Medulla oblongata (tissue), 1 donor: ENCODE data around the gene ZFP91.
"Not testable (repeated sequence)": the region's sequence is repeated elsewhere in the genome, so short reads cannot be mapped to it uniquely, and the experiment has no call there.

Experiments
- DNase-seq: peaks from one replicate; pipeline ENCODE4 v3.0.0-alpha.2; 2015; ENCODE audit errors: extremely low spot score

The ZFP91 gene

GRCh38 chr11:58578635-58579191 lies at the start of gene ZFP91:
ZFP91 (plus strand) TSS chr11:58579063; CDS start chr11:58579282, 219 bp downstream.
- DNase-seq, result peak; percentile 99

GRCh38 chr11:58530236-58530635 lies 48.6 kb upstream of the ZFP91 start:
- DNase-seq, result no peak

GRCh38 chr11:58531865-58532341 lies 47.0 kb upstream of the ZFP91 start:
- no peak for DNase-seq

GRCh38 chr11:58546841-58547240 lies 32.0 kb upstream of the ZFP91 start:
- DNase-seq, result no peak

- no peak for DNase-seq
Measured at GRCh38 chr11:58549644-58550043, 29.2 kb upstream of the ZFP91 start.

- no peak for DNase-seq
Measured at GRCh38 chr11:58560842-58561241, 18.0 kb upstream of the ZFP91 start.

- no peak for DNase-seq
Measured at GRCh38 chr11:58561394-58562098, 17.3 kb upstream of the ZFP91 start.

GRCh38 chr11:58562375-58562800 lies 16.5 kb upstream of the ZFP91 start:
- no peak for DNase-seq

- DNase-seq, result no peak
Measured at GRCh38 chr11:58564231-58564630, 14.6 kb upstream of the ZFP91 start.

- DNase-seq, result peak; percentile 66
Measured at GRCh38 chr11:58567889-58568512, 10.9 kb upstream of the ZFP91 start.

- not testable (repeated sequence) for DNase-seq
Measured at GRCh38 chr11:58572906-58573305, 6.0 kb upstream of the ZFP91 start.

- peak; percentile 36 for DNase-seq
Measured at GRCh38 chr11:58573451-58574104, 5.3 kb upstream of the ZFP91 start.

GRCh38 chr11:58574881-58575280 lies 4.0 kb upstream of the ZFP91 start:
- no peak for DNase-seq

GRCh38 chr11:58575377-58576020 lies 3.4 kb upstream of the ZFP91 start, which contains the start of gene LPXN:
LPXN (minus strand) TSS chr11:58575856; CDS start chr11:58575772, 84 bp downstream.
- DNase-seq, result peak; percentile 82

GRCh38 chr11:58576887-58577471 lies 1.9 kb upstream of the ZFP91 start:
- peak; percentile 58 for DNase-seq

- no peak for DNase-seq
Measured at GRCh38 chr11:58577555-58578135, 1.2 kb upstream of the ZFP91 start.

- peak; percentile 99 for DNase-seq
Measured at GRCh38 chr11:58578136-58578634, 678 bp upstream of the ZFP91 start.

- DNase-seq, result peak; percentile 94
Measured at GRCh38 chr11:58579192-58580129, 598 bp downstream of the ZFP91 start.

GRCh38 chr11:58580311-58580710 lies 1.4 kb downstream of the ZFP91 start:
- DNase-seq, result no peak

GRCh38 chr11:58582437-58582836 lies 3.6 kb downstream of the ZFP91 start:
- DNase-seq, result no peak
